CD14-positive monocyte (primary cell): ENCODE data around the gene MAST4. TPM values are rescaled to one million over a fixed set of nuclear protein-coding genes. Genes with fewer than 3 reads are reported as not detected.
A peak's percentile ranks its signal among the peaks of the same experiment; 100 is the strongest.

Source experiments
- DNase-seq, 3 donors: peaks; one replicate each; pipeline ENCODE4 v3.0.0-alpha.2; 2011 to 2022
- H2AFZ ChIP-seq: 2 replicates; pipeline ENCODE4 v1.6.0; 2012; ENCODE audit warnings: mild to moderate bottlenecking, low read depth, low read length, inconsistent platforms; ENCODE audit not compliant: insufficient read depth, poor library complexity, severe bottlenecking
- H3K27ac ChIP-seq, 2 donors: 1 replicate in 1 of 2; 2 replicates in 1 of 2; pipeline ENCODE4 v1.5.1; 2012 to 2013; ENCODE audit warnings: low read length in 2 of 2, control low read depth in 1 of 2, inconsistent platforms in 1 of 2, low read depth in 1 of 2, mild to moderate bottlenecking in 1 of 2
- H3K27me3 ChIP-seq, 2 donors: one replicate each; pipeline versions ENCODE4 v1.6.0 to v1.6.1; 2011 to 2013; ENCODE audit warnings: low read length in 2 of 2; ENCODE audit not compliant: control insufficient read depth in 2 of 2, insufficient read depth in 2 of 2
- H3K36me3 ChIP-seq, 2 donors: replicated peaks in 1 of 2; 1 replicate in 1 of 2; 2 replicates in 1 of 2; pipeline versions ENCODE4 v1.5.1 to v1.6.1; 2012 to 2013; ENCODE audit warnings: low read length in 2 of 2, control low read depth in 1 of 2, inconsistent platforms in 1 of 2, mild to moderate bottlenecking in 1 of 2; ENCODE audit not compliant: insufficient read depth in 2 of 2, control insufficient read depth in 1 of 2
- H3K4me1 ChIP-seq, 2 donors: 1 replicate in 1 of 2; 2 replicates in 1 of 2; pipeline versions ENCODE4 v1.5.1 to v1.6.1; 2012 to 2013; ENCODE audit warnings: low read length in 2 of 2, control low read depth in 1 of 2, inconsistent platforms in 1 of 2, mild to moderate bottlenecking in 1 of 2, moderate library complexity in 1 of 2; ENCODE audit not compliant: insufficient read depth in 2 of 2, control insufficient read depth in 1 of 2
- H3K4me2 ChIP-seq: replicated peaks from 2 replicates; pipeline ENCODE3; 2012; ENCODE audit warnings: low read length, moderate library complexity, mild to moderate bottlenecking; ENCODE audit not compliant: poor library complexity, severe bottlenecking; ENCODE audit errors: extremely low read depth
- H3K4me3 ChIP-seq, 3 experiments: fragments of 200-600 bp in 1 of 3; sonication (generic) in 1 of 3; replicated peaks in 1 of 3; 1 replicate in 2 of 3; 2 replicates in 1 of 3; pipeline ENCODE4 v1.5.1; 2011 to 2013; ENCODE audit warnings: low read length in 3 of 3, mild to moderate bottlenecking in 3 of 3, control low read depth in 2 of 3, low read depth in 2 of 3, inconsistent platforms in 1 of 3, moderate library complexity in 1 of 3
- H3K79me2 ChIP-seq: 2 replicates; pipeline ENCODE4 v1.6.0; 2012; ENCODE audit warnings: mild to moderate bottlenecking, control low read depth, inconsistent platforms, low read length, moderate library complexity; ENCODE audit not compliant: insufficient read depth
- H3K9ac ChIP-seq: 2 replicates; pipeline ENCODE4 v1.6.0; 2017; ENCODE audit warnings: low read length, mild to moderate bottlenecking; ENCODE audit not compliant: insufficient read depth, poor library complexity, severe bottlenecking
- H3K9me3 ChIP-seq, 2 donors: replicated peaks in 1 of 2; 1 replicate in 1 of 2; 2 replicates in 1 of 2; pipeline versions ENCODE4 v1.5.1 to v1.6.1; 2012 to 2013; ENCODE audit warnings: low read length in 2 of 2, control low read depth in 1 of 2; ENCODE audit not compliant: control insufficient read depth in 1 of 2, insufficient read depth in 1 of 2
- H4K20me1 ChIP-seq: 2 replicates; pipeline ENCODE4 v1.6.0; 2012; ENCODE audit warnings: mild to moderate bottlenecking, low read length, control low read depth, moderate library complexity; ENCODE audit not compliant: insufficient read depth
- H3K27ac Mint-ChIP-seq, 7 donors: one replicate each; pipeline ENCODE4 v1.8.0; 2020; ENCODE audit warnings: mild to moderate bottlenecking in 7 of 7, mixed read lengths in 7 of 7, moderate library complexity in 6 of 7, inconsistent platforms in 2 of 7
- H3K27me3 Mint-ChIP-seq, 3 donors: one replicate each; pipeline ENCODE4 v1.8.0; 2021 to 2022; ENCODE audit warnings: low read depth in 3 of 3, mild to moderate bottlenecking in 3 of 3, mixed read lengths in 3 of 3, moderate library complexity in 3 of 3, inconsistent platforms in 1 of 3
- H3K36me3 Mint-ChIP-seq, 2 donors: one replicate each; pipeline ENCODE4 v1.8.0; 2020; ENCODE audit warnings: mixed read lengths in 2 of 2, inconsistent platforms in 1 of 2, mild to moderate bottlenecking in 1 of 2
- H3K4me1 Mint-ChIP-seq: one replicate; pipeline ENCODE4 v1.8.0; 2020; ENCODE audit warnings: mild to moderate bottlenecking, mixed read lengths
- H3K4me3 Mint-ChIP-seq, 2 donors: one replicate each; pipeline ENCODE4 v1.8.0; 2020; ENCODE audit warnings: mild to moderate bottlenecking in 2 of 2, mixed read lengths in 2 of 2, moderate library complexity in 1 of 2
- H3K9me3 Mint-ChIP-seq, 7 donors: one replicate each; pipeline ENCODE4 v1.8.0; 2020 to 2022; ENCODE audit warnings: mixed read lengths in 7 of 7, mild to moderate bottlenecking in 6 of 7, moderate library complexity in 6 of 7, inconsistent platforms in 2 of 7
- WGBS: methylation state at CpG from one replicate; pipeline ENCODE4 v1.1.5; 2013; ENCODE audit warnings: missing lambda C conversion rate; ENCODE audit not compliant: insufficient coverage; 5-methylcytosine and 5-hydroxymethylcytosine counted together
- intact Hi-C, 2 donors: fragments of 100-400 bp; cut with micrococcal nuclease; formaldehyde crosslinking; loops; one replicate each; pipeline versions ENCODE4 v1.15.0 to v1.15.1; 2023
- polyA plus RNA-seq, 3 donors: library from polyadenylated mRNA; depleted of rRNA in 1 of 3; unstranded in 2 of 3; stranded (reverse) in 1 of 3; fragments of 300-500 nt in 2 of 3; fragments of >200 nt in 1 of 3; fragmentation: Illumina TruSeq in 2 of 3; gene quantifications; 1 replicate in 2 of 3; 2 replicates in 1 of 3; pipeline ENCODE4 v1.2.3, GENCODE V29; 2012 to 2021
- TF ChIP-seq, protein P1 (sequence below): fragments of 200-600 bp; IDR thresholded peaks from one replicate; pipeline ENCODE4 v1.8.0; 2022; ENCODE audit warnings: antibody characterized with exemption, mild to moderate bottlenecking

The MAST4 gene
- polyA plus RNA-seq, 3 donors = 0.03 to 0.24 TPM; not detected in 1

DNA sequence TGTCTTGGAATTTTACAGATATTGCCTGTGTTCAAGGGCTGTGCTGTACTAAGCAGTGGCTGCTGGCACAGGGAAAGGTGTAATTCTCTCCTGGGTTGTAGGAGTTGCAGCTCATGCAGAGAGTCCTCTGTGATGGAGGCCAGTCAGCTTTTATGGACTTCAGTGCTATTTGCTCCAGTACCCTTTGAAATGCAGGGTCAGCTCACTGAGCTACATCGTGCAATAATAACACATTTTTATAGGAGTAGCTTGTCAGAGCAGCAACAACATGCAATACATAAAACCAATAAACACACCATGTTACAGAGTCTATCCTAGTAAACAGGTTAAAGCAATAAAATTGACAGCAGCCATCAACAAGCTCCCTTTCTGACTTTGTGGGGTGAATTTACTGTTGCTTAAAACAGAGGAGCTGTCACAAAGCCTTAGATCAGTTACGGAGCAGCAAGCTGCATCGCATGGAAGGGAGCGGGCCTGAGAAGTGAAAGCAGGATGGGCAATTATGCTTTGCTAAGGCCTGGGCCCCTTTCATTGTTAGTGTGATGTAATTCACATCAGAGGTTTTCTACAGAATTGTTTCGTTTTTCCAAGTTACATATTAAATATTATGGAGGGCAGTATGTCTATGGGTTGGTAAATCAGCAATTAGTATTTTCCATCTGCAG, 583.6 kb downstream of the MAST4 start:
- Histone ChIP-seq H3K36me3 (peaks cover 25 to 38% of the 10 kb centered on the region in 2 donors), H3K4me1 (peaks cover 36 to 39% of the 10 kb centered on the region in 2 donors), H2AFZ (no peak overlapping the region), H3K9ac (no peak overlapping the region), H4K20me1 (no peaks in the 10 kb centered on the region), H3K4me2 (no peak overlapping the region), H3K27me3 (no peaks in the 10 kb centered on the region), H3K4me3 (peak overlapping the region in 1 of 3 experiments; percentile 5), H3K79me2 (peaks cover 40% of the 10 kb centered on the region), H3K9me3 (peaks cover 36 to 39% of the 10 kb centered on the region in 2 donors), H3K27ac (no peak overlapping the region)
- TF ChIP-seq, protein P1, sequence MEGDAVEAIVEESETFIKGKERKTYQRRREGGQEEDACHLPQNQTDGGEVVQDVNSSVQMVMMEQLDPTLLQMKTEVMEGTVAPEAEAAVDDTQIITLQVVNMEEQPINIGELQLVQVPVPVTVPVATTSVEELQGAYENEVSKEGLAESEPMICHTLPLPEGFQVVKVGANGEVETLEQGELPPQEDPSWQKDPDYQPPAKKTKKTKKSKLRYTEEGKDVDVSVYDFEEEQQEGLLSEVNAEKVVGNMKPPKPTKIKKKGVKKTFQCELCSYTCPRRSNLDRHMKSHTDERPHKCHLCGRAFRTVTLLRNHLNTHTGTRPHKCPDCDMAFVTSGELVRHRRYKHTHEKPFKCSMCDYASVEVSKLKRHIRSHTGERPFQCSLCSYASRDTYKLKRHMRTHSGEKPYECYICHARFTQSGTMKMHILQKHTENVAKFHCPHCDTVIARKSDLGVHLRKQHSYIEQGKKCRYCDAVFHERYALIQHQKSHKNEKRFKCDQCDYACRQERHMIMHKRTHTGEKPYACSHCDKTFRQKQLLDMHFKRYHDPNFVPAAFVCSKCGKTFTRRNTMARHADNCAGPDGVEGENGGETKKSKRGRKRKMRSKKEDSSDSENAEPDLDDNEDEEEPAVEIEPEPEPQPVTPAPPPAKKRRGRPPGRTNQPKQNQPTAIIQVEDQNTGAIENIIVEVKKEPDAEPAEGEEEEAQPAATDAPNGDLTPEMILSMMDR = no peak
- intact Hi-C loops = loop anchor here in 1 of 2 donors (2.0 kb wide), 1 partner anchor 13 kb away; no protein-coding TSS in a partner anchor
- Mint-ChIP-seq H3K9me3 (peaks cover 21 to 51% (median 37%) of the 10 kb centered on the region in 7 donors), H3K4me1 (peaks cover 43% of the 10 kb centered on the region), H3K4me3 (no peak overlapping the region), H3K27ac (peak overlapping the region in 4 of 7 donors; percentile 7 to 54 (median 28)), H3K27me3 (peaks cover 0 to 8% (median 1%) of the 10 kb centered on the region in 3 donors), H3K36me3 (peaks cover 48 to 85% of the 10 kb centered on the region in 2 donors)
- DNase-seq = no peak
- 100% methylated on average over 3 of the region's 5 CpGs for WGBS

GRCh38 chr5:67181648-67182221, 585.5 kb downstream of the MAST4 start:
- Histone ChIP-seq H3K27ac (peak overlapping the region; percentile 62 to 77), H3K36me3 (peaks cover 34 to 49% of the 10 kb centered on the region in 2 donors), H3K4me3 (peak overlapping the region in 2 of 3 experiments; percentile 26 to 42), H3K9me3 (peaks cover 27 to 32% of the 10 kb centered on the region in 2 donors), H3K4me1 (peaks cover 35 to 45% of the 10 kb centered on the region in 2 donors), H2AFZ (no peak overlapping the region), H3K4me2 (peak overlapping the region; percentile 49), H3K27me3 (no peaks in the 10 kb centered on the region), H3K9ac (peak overlapping the region; percentile 29), H4K20me1 (no peaks in the 10 kb centered on the region), H3K79me2 (peaks cover 59% of the 10 kb centered on the region)
- peak overlapping the region; percentile 84 to 95 (median 93) for H3K27ac Mint-ChIP-seq
- H3K36me3 Mint-ChIP-seq = peaks cover 53 to 85% of the 10 kb centered on the region in 2 donors
- WGBS = 25% methylated on average over 4 of the region's 5 CpGs
- DNase-seq = peak; percentile 72 to 80 (median 75)
- TF ChIP-seq, protein P1 = no peak
- H3K4me3 Mint-ChIP-seq = peak overlapping the region; percentile 59 to 76
- H3K4me1 Mint-ChIP-seq = peaks cover 48% of the 10 kb centered on the region
- intact Hi-C loops = no loop called here
- H3K27me3 Mint-ChIP-seq = peaks cover 0 to 3% (median 1%) of the 10 kb centered on the region in 3 donors
- H3K9me3 Mint-ChIP-seq = peaks cover 16 to 39% (median 31%) of the 10 kb centered on the region in 7 donors
